ENCODE results near the gene CAMK2G.

GRCh38 chr10:73914036-73914435 lies 39.7 kb upstream of the CAMK2G start:
- TF ChIP-seq REST (IDR thresholded peaks at IDR 0.05; ENCODE audit: low read depth, low read length) = no peak
- no peak for TF ChIP-seq CTCF (IDR thresholded peaks at IDR 0.05)
- no peak for TF ChIP-seq YY1 (IDR thresholded peaks at IDR 0.05; ENCODE audit: low read depth)
- TF ChIP-seq CHD2 (IDR thresholded peaks at IDR 0.05; ENCODE audit: low read length, partially characterized antibody) = no peak
- no peak for TF ChIP-seq ZBTB33 (IDR thresholded peaks at IDR 0.05; ENCODE audit: borderline replicate concordance, low read depth)
